ENCODE measurements around the gene WNT3A. TPM values are rescaled to one million over a fixed set of nuclear protein-coding genes. Genes with fewer than 3 reads are reported as not detected.

Gene WNT3A
- total RNA-seq, 2 donors from 2014 or later: 0.14 TPM; not detected in 1

DNA sequence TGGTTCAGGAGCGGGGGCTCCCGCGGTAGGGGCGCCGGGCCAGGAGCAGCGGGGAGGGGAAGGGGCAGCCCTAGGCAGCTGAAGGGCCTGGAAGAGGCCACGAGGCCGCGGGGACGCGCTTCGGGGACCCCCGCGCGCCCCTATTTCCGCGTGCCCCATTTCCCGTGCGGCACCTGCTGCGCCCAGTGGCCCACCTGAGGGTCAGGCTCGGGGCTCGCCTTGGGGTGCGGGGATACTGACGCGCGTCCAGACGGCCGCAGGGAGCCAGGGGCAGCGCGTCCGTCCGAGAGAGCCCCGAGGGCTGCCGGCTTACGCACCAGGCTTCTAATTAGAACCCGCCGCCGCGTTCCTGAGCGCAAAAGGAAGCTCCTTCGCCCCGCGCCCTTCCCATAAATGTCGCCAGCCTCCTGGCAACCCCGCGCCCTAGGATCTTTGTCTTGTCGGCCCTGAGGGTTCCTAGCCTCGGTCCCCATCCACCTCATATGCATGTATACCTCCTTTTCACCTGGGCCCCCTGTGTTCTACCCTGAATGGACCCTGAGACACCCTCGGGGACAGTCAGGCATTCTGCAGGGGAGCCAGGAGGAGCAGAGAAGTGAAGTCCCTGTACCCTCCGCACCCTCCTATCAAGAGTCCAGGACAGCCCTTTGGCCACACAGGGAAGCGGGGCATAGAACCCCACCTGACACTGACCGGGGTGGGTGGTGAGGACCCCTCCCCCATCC is 1.8 kb downstream of the WNT3A start:
- intact Hi-C loops (cut with DNase I, micrococcal nuclease): no loop called here
- no peak for DNase-seq

DNA sequence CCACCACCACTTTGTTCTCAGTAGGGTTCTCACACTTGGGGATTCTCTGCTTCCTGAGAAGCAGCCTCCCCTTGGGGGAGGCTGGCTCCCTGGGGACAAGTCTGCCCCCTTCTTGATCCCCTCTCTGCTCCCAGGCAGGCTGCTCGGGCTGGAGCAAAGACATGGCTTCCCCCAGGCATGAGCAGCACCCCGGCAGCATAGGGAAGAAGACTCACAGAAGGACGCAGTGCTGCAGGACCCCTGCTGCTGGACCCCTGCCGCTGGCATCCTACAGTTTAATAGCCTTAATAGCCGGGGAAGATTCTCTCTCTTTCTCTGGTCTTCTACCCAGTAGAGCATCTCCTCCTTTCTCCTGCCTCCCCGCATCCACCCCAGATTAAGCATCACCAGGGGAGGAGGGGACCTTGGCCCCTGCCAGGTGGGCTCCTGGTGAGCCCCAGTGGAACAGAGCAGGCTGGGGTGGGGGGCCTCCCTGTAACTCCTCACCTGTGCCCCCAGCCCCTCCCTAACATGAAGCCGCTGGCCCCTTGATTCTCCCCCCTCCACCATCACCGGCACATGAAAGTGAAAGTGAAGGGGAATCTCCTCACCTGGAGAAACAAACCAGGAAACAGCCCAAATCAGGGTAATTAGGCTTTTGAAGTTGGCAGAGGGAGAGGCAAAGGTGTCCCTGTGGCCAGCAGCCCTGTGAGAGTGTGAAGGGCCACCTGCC is 2.5 kb downstream of the WNT3A start:
- DNase-seq (peak in 1 of 2 donors; percentile 18), ATAC-seq (peak; percentile 28)
- intact Hi-C loops (cut with DNase I, micrococcal nuclease): no loop called here

More for the DNA sequence above, 1.8 kb downstream of the WNT3A start:
- ATAC-seq: no peak

DNA sequence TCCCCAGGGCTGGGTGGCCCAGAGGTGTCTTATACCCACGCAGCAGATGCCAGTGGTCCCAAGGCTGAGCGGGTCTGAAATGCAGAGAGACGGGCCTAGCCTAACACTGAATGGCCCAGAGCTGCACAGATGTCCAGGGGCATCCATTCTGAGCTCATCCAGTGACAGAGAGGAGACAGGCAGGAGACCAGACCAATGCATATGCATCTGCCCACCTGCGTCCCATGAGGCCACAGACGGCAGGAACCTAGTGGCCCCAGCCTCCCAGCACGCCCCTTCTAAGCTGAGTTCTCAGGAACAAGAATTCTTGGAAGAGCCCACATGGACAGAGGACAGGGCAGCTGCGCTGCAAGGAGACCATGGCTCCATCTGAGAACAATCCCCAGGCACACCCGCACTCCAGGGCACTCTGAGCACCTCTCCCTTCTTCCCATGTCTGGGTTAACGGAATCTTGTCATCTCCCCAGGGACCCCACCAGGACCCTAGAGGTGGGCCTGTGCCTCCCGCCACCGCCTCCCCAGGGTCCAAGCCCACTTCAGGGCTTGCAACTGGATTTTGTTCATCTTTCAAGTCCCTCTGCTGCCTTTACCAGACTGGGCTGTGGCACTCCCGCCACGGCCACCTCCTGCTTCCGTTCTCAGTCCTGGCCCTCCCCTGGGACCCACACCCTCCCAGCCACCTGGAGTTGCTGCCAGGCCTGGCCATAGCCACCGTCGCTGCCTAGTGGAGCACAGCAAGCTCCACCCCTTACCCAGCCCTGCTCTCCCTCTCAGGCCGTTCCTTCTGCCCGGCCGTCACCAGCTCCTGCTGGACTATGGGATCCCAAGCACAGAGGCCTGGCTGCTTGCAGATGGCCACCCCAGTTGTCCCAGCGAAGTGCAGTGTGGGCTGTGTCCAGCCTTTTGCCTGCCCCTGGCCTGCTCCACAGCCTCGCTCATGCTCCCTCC is 3.3 kb downstream of the WNT3A start:
- ATAC-seq: peak; percentile 56
- intact Hi-C loops (cut with DNase I, micrococcal nuclease): no loop called here
- peak in 1 of 2 donors; percentile 22 for DNase-seq

- ATAC-seq (no peak), DNase-seq (peak in 1 of 2 donors; percentile 15)
- intact Hi-C loops (cut with DNase I, micrococcal nuclease): no loop called here
Observed at GRCh38 chr1:228010921-228011320, 4.1 kb downstream of the WNT3A start.

GRCh38 chr1:228011721-228012311 is 5.0 kb downstream of the WNT3A start:
- peak in 1 of 2 donors; percentile 14 for DNase-seq
- intact Hi-C loops (cut with DNase I, micrococcal nuclease): no loop called here

DNA sequence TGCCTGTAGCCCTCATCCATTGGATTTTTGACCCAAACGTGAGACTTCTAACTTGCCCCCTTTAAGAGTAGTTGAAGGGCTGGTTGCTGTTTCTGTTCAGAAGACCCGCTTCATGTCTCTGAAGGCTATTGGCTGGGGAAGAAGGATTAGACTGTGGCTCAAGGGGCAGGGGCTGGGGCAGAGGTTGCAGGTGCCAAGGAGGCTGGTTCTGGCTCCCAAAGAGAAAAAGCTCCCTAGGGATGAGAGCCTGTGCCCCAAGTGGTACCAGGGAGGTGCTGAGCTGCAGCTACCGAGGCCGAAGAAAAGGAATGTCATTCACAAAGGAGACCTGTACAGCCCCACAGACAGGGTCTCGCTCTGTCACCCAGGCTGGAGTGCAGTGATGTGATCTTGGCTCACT is 5.8 kb downstream of the WNT3A start:
- peak in 1 of 2 donors; percentile 4 for DNase-seq
- intact Hi-C loops (cut with DNase I, micrococcal nuclease): no loop called here
- no peak for ATAC-seq

More at GRCh38 chr1:228011721-228012311, 5.0 kb downstream of the WNT3A start:
- no peak for ATAC-seq

DNA sequence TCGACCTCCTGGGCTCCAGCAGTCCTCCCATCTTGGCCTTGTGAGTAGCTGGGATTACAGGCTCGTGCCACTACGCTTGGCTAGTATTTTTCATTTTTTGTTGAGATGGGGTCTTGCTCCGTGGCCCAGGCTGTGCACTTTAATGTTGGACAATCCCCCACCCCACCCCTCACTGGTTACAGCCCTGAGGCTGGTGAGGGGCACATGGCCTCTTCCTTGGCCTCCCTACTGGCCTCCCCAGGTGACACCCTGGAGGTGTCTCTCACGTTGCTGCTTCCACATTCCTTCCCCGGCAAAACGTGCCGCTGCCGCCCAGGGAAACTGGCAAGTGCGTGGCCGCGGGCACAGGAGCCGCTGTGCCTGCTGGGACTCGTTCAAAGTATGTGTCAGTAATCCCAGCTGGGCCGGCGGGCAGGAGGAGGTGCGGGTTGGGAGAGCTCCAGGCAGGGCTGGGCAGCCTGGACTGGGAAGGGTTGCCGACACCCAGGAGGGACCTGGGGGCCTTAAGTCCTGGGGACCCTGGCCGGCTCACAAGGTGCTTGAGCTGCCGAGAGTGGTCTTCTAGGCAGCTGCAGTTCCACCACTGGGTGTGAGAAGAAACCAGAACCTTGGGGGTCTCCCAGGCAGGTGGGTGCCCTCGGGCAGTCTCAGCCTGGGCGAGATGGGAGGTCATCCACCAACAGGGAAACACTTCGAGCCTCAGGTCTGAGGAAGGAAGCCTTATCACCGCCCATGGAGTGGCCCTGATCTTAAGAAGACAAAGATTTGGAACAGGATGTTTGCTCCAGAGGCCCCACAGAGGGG is 6.5 kb downstream of the WNT3A start:
- ATAC-seq: no peak
- intact Hi-C loops (cut with DNase I, micrococcal nuclease): no loop called here
- DNase-seq: peak in 1 of 2 donors; percentile 19

DNA sequence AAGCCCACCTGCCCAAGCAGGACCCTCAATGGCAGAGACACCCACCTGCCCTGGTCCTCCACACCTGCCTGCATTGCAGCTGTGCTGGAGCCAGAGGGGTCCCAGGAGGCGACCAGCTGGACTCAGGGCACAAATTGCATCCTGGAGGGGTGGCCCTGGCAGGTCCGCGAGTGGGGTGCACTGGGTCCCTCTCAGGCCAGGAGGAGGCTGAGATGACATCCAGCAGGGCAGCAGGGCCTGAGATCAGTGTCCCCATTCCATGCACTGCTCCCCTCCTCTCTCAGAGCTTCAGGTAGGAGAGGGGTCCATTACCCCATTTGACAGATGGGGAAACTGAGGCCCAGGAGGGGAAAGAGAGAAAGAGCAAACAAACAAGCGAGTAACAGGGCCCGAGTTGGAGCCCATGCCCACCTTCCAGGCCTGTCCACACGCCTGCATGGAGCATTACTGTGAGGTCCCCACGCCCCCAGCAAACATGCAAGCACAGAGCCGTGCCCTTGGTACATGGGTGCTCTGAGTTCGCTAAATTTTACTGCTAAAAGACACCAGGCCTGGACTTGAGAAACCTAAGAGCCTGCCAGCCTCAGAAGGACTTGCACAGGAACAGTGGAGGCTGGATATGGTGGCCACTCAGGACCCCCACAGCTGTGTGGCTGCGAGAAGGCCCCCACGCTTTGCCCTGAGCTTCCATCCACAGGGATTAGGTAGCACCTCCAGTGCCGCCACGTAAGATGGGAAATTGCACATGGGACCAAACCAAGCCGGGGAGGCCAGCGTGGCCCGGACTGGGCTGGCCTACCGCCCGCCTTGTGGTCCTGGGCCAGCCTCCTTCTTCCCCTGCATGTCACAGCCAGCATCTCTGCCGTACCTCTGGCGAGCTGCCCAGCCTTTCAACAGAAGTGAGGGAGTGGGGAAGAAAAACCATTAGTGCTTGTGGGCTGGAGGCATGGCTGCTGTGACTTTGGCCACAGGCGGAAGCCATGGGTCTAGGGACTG is 7.4 kb downstream of the WNT3A start:
- ATAC-seq (no peak), DNase-seq (peak in 1 of 2 donors; percentile 11)
- intact Hi-C loops (cut with DNase I, micrococcal nuclease): no loop called here

DNA sequence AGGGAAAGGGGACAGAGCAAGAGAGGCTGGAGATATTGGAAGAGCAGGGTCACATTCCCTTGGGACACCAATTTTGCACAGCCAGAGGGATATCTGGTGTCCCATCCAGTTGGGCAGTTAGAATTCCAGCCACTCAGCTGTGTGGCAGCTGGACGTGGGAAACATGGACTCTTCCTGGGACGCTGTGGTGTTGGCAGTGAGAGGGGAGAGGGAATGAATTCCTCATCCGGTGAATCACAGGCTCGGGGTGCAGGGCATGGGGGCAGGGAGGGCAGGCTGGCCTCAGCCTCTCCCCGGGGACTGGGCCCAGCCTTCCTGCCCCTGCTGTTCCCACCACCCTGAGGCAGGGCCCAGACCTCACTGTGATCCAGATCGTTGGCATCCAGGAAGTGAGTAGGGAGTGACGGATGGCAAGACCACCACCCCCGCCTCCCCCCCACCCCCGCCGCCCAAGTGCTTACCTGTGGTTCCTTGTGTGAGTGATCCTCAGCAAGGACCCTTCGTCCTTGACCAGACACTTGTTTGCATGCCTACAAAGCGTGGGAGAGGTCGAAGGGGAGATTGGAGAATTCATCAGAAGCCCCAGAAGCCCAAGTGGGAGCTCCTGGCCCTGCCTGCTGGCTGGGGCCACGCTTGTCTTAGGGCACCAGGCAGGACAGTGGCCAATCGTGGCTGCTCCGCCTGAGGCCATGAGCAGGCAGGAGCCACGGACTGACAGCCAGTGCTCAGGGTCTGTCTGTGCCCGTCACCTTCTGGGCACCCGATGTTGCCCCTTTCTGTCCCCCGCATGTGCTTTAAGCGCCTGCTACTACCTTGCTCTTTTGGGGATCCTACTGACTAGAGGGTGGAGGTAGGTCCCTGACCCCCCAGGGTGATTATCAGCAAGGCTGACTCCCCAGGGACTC is 8.7 kb downstream of the WNT3A start:
- peak in 1 of 2 donors; percentile 17 for DNase-seq
- intact Hi-C loops (cut with DNase I, micrococcal nuclease): no loop called here

DNA sequence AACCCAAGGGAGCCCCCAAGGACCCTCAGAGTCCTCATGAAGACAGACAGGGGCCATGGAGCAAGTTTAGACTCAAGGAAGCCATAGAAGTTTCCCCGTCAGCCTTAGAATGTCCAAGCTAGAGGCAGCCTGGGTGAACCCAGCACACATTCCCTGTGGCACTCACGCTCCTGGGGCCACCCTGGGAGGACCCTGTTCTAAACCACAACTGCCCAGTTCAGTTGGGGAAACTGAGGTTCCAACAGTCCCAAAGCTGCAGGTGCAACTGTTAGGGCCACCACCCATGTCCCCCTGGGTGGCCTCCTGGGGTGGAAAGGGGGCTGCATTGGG is 9.3 kb downstream of the WNT3A start:
- ATAC-seq (no peak), DNase-seq (peak in 1 of 2 donors; percentile 4)
- intact Hi-C loops (cut with DNase I, micrococcal nuclease): no loop called here

More for the DNA sequence above, 8.7 kb downstream of the WNT3A start:
- no peak for ATAC-seq

DNA sequence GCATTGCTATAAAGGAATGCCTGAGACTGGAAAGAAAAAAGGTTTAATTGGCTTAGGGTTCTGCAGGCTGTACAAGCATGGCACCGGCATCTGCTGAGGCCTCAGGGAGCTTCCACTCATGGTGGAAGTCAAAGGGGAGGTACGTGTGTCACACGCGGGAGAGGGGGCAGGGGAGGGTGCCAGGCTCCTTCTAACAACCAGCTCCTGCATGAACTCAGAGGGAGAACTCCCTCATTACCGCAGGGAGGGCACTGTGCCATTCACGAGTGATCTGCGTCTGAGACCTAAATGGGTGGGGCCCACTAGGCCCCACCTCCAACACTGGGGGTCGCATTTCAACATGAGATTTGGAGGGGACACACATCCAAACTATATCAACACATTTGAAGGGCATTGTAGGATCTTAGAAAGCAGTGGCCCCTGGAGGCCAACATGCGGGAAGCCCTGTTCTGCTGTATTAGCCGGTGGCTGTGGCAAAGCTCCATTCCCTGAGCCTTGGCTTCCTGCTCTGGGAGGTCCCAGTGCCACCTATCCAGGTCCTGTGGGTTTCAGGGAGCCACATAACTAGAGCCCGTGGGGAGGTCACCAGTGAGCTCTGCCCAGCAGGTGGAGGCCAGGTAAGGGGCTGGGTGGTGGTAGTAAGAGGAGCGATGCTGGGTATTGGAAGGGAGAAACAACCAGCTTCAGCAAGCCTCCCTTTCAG is 10.0 kb downstream of the WNT3A start:
- peak in 1 of 2 donors; percentile 17 for DNase-seq
- ATAC-seq: no peak
- intact Hi-C loops (cut with DNase I, micrococcal nuclease): no loop called here

GRCh38 chr1:228017356-228018124 is 10.7 kb downstream of the WNT3A start:
- intact Hi-C loops (cut with DNase I, micrococcal nuclease): no loop called here
- DNase-seq (peak in 1 of 2 donors; percentile 10), ATAC-seq (no peak)

DNA sequence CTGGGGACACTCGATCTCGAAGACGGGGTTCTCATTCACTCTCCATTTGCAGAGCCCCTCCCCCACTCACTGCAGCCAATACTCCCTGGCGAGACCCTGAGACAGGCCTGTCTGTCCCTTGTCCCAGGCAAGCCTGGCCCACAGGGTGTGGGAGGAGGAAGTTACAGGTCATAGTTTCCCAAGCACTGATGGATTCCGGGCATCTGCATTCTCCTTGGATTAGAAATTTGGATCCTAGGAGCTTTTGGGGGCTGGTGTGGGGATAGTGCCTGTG is 11.3 kb downstream of the WNT3A start:
- intact Hi-C loops (cut with DNase I, micrococcal nuclease): no loop called here
- DNase-seq (peak in 1 of 2 donors; percentile 15), ATAC-seq (no peak)

GRCh38 chr1:228018961-228019721 is 12.3 kb downstream of the WNT3A start:
- ATAC-seq: no peak
- intact Hi-C loops (cut with DNase I, micrococcal nuclease): no loop called here
- peak in 1 of 2 donors; percentile 7 for DNase-seq

Data from left colon (tissue), 2 donors.